MM.1S (cell line): ENCODE results near the gene WDPCP.
A peak's percentile ranks its signal among the peaks of the same experiment; 100 is the strongest.

Experiments
- EZH2 ChIP-seq: fragments of 300-600 bp; sonication (generic); optimal IDR thresholded peaks from 2 replicates; pipeline ENCODE3; 2017; ENCODE audit warnings: low read depth, mild to moderate bottlenecking, antibody characterized with exemption, low read length, mixed read lengths
- EZH2phosphoT487 ChIP-seq: fragments of 300-600 bp; sonication (generic); IDR thresholded peaks from 2 replicates; pipeline ENCODE4 v1.6.1; 2018; ENCODE audit warnings: antibody characterized with exemption, low read length
- TF ChIP-seq, protein P1 (sequence below): fragments of 300-600 bp; sonication (generic); IDR thresholded peaks from 2 replicates; pipeline ENCODE4 v1.5.1; 2016; ENCODE audit warnings: antibody characterized with exemption, low read length, mixed read lengths

GRCh38 chr2:63544017-63544627 lies 44.2 kb downstream of the WDPCP start:
- TF ChIP-seq, protein P1, sequence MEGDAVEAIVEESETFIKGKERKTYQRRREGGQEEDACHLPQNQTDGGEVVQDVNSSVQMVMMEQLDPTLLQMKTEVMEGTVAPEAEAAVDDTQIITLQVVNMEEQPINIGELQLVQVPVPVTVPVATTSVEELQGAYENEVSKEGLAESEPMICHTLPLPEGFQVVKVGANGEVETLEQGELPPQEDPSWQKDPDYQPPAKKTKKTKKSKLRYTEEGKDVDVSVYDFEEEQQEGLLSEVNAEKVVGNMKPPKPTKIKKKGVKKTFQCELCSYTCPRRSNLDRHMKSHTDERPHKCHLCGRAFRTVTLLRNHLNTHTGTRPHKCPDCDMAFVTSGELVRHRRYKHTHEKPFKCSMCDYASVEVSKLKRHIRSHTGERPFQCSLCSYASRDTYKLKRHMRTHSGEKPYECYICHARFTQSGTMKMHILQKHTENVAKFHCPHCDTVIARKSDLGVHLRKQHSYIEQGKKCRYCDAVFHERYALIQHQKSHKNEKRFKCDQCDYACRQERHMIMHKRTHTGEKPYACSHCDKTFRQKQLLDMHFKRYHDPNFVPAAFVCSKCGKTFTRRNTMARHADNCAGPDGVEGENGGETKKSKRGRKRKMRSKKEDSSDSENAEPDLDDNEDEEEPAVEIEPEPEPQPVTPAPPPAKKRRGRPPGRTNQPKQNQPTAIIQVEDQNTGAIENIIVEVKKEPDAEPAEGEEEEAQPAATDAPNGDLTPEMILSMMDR: peak; percentile 63
- TF ChIP-seq EZH2phosphoT487: no peak
- TF ChIP-seq EZH2: no peak
